ENCODE data around the gene WASHC2A.
"Not testable (repeated sequence)": the region's sequence is repeated elsewhere in the genome, so short reads cannot be mapped to it uniquely, and the experiment has no call there.

WASHC2A gene

DNA sequence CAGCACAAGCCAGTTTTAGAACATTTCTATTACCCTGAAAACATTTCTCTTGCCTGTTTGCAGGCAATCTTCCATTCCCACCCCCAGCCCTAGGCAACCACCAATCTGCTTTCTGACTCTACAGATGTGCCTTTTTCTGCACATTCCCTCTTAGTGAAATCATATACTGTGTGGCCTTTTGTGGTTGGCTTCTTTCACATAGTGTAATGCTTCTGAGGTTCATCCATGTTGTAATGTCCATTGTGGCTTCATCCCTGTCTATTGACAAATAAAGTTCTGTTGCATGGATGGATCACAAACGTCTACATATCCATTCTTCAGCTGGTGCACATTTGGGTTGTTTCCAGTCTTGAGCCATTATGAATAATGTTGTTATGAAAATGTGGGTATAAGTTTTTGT is 77.8 kb downstream of the WASHC2A start:
- peak; percentile 72 for DNase-seq (ENCODE audit: low read depth)

DNA sequence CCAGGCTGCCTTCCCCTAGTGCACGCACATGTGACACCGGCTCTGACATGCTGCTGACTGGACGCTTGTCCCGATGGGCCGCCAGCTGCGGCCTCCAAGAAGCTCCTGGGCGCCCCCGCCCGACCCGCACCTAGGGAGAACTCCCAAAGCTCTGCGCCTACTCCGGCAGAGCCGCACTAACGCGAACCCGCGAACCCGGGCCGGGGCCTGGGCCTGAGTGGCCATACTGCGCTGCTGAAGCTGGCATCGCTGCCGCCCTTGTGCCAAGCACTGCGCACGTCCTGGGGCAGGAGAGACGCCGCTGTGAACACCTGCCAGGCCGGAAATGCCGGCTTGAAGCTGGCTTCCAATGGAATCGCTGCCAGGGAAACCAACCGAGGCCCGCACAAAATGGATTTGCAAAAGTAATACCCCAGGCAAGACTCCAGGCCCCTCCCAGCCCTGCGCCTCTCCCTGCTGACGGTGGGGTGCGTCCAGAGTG is 85.1 kb downstream of the WASHC2A start:
- no peak for DNase-seq (ENCODE audit: low read depth)

DNA sequence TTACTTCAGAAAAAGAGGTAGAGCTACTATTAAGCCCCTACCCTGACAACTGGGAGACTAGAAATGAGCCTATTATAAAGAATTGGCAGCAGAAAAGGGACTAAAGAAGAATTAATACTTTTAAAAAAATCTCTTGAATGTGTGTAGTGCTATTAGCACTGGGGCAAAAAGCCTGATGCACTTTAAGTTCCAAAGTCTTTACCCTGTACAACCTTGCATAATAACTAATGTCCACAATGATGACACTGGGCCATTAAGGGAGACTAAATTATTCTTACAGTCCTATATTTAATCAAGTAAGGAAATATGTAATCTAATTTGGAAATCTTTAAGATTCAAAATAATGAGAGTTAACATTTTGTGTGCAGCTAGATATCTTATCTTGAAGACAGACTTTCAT is 90.1 kb downstream of the WASHC2A start:
- not testable (repeated sequence) for DNase-seq (ENCODE audit: low read depth)

DNA sequence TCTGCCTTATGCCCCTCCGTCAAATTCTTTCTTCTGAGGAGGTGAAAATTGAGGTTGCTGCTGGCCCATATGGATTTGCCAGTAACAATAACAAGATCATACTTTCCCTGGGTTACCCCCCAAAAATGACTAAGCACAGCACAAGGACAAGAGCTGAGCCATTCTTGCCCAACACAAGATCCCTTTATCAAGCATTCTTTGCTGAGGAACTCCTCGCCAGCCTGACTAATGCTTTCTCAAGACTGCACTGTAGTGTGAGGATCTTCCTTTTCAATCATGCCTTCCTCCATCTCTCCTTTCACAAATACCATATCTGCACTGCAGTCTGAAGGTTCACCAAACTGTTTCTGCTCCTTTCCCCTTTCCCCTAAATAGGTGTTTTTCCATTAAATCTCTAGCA is 92.1 kb downstream of the WASHC2A start:
- peak; percentile 66 for DNase-seq (ENCODE audit: low read depth)

DNA sequence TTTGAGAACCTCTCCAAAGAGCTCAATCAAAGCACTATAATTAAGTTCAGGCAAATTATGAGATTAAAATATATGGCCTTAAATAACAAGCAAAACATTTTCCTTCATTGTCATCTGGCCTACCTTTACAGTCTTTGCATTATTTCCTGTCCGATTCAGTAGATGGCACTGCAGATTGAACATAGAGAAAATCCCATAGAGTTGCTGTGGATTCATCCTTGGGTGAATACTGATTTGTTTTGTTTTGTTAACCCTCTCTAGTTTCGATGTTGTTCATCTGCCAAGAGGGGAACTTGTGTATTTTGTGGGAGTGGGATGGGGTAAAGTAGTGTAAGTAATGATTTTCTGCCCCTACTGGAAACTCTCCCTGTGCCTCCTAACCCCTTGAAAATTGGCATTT is 97.3 kb downstream of the WASHC2A start:
- DNase-seq (ENCODE audit: low read depth): not testable (repeated sequence)

DNA sequence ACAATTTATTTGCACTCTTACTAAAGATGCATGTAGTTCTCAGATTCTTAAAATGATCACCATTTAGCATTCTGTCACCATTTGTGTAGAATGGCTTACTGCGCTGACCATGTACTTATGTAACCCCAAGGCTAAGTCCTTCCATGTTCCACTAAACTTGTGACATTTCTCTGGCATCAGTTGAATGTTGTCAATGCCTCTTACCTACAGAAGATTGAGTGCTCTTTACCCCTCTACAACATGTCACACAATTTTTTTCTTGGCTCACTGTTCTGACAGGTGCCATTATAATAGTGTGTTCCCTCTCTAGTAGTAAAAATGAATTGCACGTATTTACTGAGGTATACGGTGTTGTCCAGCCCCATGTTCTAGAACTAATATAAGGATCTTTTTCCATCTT is 100.1 kb downstream of the WASHC2A start:
- not testable (repeated sequence) for DNase-seq (ENCODE audit: low read depth)

DNA sequence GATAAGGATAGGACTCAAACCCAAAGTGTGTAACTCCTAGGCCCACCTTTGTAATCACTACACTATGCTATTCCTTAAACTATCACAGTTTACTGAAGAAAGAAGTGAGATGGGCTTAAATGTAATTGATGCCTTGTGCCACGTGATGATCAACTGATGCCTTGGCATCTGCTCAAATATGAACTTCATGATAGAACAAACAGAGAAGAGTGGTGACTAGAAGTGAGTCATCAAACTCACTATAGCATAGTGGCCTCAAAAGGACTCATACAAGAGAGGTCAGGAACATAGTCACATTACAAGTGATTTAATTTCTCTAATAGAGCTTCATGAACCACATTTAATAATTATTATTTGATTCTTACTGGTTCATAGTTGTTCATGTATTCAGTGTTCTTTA is 101.8 kb downstream of the WASHC2A start:
- peak; percentile 75 for DNase-seq (ENCODE audit: low read depth)

DNA sequence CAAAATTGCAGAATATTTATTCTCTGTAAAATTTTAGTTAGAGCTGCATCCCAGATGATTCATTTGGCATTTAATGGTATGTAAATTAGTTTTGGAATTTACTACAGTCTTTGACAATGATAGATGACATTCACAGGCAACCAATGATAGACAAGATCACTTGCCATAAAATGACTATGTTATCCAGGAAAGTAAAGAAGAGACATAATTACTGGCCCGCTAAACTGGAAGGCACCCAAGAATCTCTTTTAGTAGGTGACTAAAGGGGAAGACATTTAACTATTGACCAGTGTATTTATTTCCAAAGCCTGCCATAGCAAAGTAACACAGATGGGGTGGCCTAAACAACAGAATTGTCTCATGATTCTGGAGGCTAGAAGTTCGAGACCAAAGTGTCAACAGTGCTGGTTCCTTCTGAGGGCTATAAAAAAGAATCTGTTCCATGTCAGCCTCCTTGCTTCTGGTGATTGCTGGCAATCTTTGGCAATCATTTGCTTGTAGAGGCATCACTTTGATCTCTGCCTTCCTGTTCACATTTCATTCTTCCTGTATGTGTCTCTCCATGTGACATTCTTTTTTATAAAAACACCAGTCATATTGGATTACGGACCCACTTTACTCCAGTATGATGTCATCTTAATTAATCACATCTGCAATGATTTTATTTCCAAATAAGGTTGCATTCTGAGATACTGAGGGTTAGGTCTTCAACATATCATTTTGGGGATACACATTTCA is 107.2 kb downstream of the WASHC2A start:
- DNase-seq (ENCODE audit: low read depth): peak; percentile 73
